Stomach (tissue), 9 donors: Measurements from ENCODE around the gene RNASEH2A. TPM values are rescaled to one million over a fixed set of nuclear protein-coding genes. Genes with fewer than 3 reads are reported as not detected.

Experiments used
- DNase-seq, 2 donors: peaks; one replicate each; pipeline versions ENCODE4 v3.0.0 to v3.0.0-alpha.2; 2013 to 2019
- H3K27ac ChIP-seq, 5 donors: fragments of 200-600 bp in 4 of 5; sonication (generic) in 4 of 5; one replicate each; pipeline ENCODE4 v1.5.1; 2013 to 2019; ENCODE audit warnings: mild to moderate bottlenecking in 1 of 5, moderate library complexity in 1 of 5
- H3K27me3 ChIP-seq, 3 donors: fragments of 200-600 bp; sonication (generic); one replicate each; pipeline ENCODE4 v1.5.1; 2017 to 2019; ENCODE audit warnings: mixed run types in 1 of 3
- H3K36me3 ChIP-seq, 4 donors: fragments of 200-600 bp; sonication (generic); 1 replicate in 3 of 4; 2 replicates in 1 of 4; pipeline ENCODE4 v1.5.1; 2016 to 2019
- H3K4me1 ChIP-seq, 4 donors: fragments of 200-600 bp; sonication (generic); one replicate each; pipeline ENCODE4 v1.5.1; 2016 to 2019
- H3K4me3 ChIP-seq, 4 donors: fragments of 200-600 bp; sonication (generic) in 3 of 4; one replicate each; pipeline ENCODE4 v1.5.1; 2016 to 2019; ENCODE audit warnings: mild to moderate bottlenecking in 1 of 4
- H3K9me3 ChIP-seq, 4 donors: fragments of 200-600 bp; sonication (generic); one replicate each; pipeline ENCODE4 v1.5.1; 2016 to 2019
- EP300 ChIP-seq: sonication (generic); formaldehyde crosslinking; IDR thresholded peaks from one replicate; pipeline ENCODE4 v1.6.1; 2017; ENCODE audit warnings: antibody characterized with exemption
- POLR2A ChIP-seq, 4 donors: fragments of 450-650 bp; IDR thresholded peaks; one replicate each; pipeline ENCODE4 v1.6.1; 2016; ENCODE audit warnings: antibody characterized with exemption in 4 of 4, control low read depth in 2 of 4, mild to moderate bottlenecking in 1 of 4, moderate library complexity in 1 of 4
- POLR2AphosphoS5 ChIP-seq, 3 donors: sonication (generic); formaldehyde crosslinking; IDR thresholded peaks; one replicate each; pipeline ENCODE4 v1.6.1; 2016; ENCODE audit warnings: antibody characterized with exemption in 3 of 3
- WGBS, 5 donors: extraction: QIAGEN DNeasy Blood & Tissue Kit in 3 of 5; methylation state at CpG; one replicate each; pipeline versions ENCODE4 v1.1.5 to v1.1.7; 2013 to 2018; 5-methylcytosine and 5-hydroxymethylcytosine counted together
- intact Hi-C: fragments of 100-400 bp; cut with DNase I; formaldehyde crosslinking; loops from one replicate; pipeline ENCODE4 v1.15.1; 2023; ENCODE audit warnings: low total_unique reads
- polyA plus RNA-seq, 3 donors: library from polyadenylated mRNA; stranded (reverse); fragments of 200-250 nt; gene quantifications; one replicate each; pipeline ENCODE4 v1.2.3, GENCODE V29; 2013
- total RNA-seq, 5 donors: library from RNA; depleted of rRNA; stranded (reverse); fragments of >200 nt; gene quantifications; one replicate each; pipeline versions ENCODE4 v1.1.0 to v1.2.3, GENCODE V29; 2014 to 2016
- TF ChIP-seq, protein P1 (sequence below), 7 experiments: fragments of 450-650 bp in 4 of 7; fragments of 200-600 bp in 3 of 7; sonication (generic) in 3 of 7; IDR thresholded peaks; one replicate each; pipeline ENCODE4 v1.5.1; 2016 to 2019; ENCODE audit warnings: antibody characterized with exemption in 7 of 7, control low read depth in 2 of 7, mild to moderate bottlenecking in 1 of 7
- donor health status: healthy with polysubstance abuse.
- donor health status: Bipolar disorder and iron deficiency.
- donor health status: healthy.

Gene RNASEH2A
- total and polyA plus RNA-seq, 8 donors = 0.45 to 36.2 (median 6.3) TPM

DNA sequence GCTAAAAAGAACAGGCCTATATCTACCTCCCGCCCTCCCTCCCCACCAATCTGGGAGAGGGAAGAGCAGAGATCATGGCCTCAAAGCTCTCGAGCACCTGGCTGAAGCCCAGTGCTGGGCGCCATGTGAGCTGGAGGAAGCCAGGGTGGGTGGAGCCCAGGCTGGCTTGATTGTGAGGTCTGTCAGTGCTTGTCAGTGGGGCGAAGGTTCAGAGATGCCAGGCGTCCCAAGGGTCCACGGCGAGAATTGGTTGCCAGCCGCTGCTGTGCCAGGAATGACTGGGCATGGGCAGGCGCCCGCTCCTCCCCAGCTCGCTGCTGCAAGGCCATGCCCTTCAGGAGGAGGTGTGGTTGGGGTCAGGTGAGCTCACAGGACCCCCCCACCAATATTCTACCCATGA is 43.3 kb upstream of the RNASEH2A start:
- WGBS, 5 donors = 91 to 95% (median 92%) methylated on average over 11 of the region's 11 CpGs
- Histone ChIP-seq H3K27me3 (no peaks in the 10 kb centered on the region), H3K36me3 (peaks cover 14 to 52% (median 37%) of the 10 kb centered on the region in 4 donors), H3K4me1 (peaks cover under 1 to 13% (median 12%) of the 10 kb centered on the region in 4 donors), H3K4me3 (no peak overlapping the region), H3K9me3 (no peaks in the 10 kb centered on the region), H3K27ac (no peak overlapping the region)
- intact Hi-C loops = loop anchor here (5.0 kb wide), 1 partner anchor 84 kb away; no protein-coding TSS in a partner anchor
- DNase-seq = no peak
- TF ChIP-seq EP300 = no peak
- no peak for TF ChIP-seq POLR2AphosphoS5 (IDR thresholded peaks at IDR 0.05)
- TF ChIP-seq, protein P1, sequence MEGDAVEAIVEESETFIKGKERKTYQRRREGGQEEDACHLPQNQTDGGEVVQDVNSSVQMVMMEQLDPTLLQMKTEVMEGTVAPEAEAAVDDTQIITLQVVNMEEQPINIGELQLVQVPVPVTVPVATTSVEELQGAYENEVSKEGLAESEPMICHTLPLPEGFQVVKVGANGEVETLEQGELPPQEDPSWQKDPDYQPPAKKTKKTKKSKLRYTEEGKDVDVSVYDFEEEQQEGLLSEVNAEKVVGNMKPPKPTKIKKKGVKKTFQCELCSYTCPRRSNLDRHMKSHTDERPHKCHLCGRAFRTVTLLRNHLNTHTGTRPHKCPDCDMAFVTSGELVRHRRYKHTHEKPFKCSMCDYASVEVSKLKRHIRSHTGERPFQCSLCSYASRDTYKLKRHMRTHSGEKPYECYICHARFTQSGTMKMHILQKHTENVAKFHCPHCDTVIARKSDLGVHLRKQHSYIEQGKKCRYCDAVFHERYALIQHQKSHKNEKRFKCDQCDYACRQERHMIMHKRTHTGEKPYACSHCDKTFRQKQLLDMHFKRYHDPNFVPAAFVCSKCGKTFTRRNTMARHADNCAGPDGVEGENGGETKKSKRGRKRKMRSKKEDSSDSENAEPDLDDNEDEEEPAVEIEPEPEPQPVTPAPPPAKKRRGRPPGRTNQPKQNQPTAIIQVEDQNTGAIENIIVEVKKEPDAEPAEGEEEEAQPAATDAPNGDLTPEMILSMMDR (IDR thresholded peaks at IDR 0.05) = no peak
- TF ChIP-seq POLR2A (IDR thresholded peaks at IDR 0.05) = no peak

GRCh38 chr19:12764698-12765097 is 41.7 kb upstream of the RNASEH2A start:
- 95 to 98% (median 97%) methylated on average over 9 to 16 of the region's 16 CpGs for WGBS, 5 donors
- no peak overlapping the region for H3K4me3 ChIP-seq
- no peak for DNase-seq
- H3K27ac ChIP-seq = no peak overlapping the region
- no peak for TF ChIP-seq POLR2AphosphoS5 (IDR thresholded peaks at IDR 0.05)
- no peak for TF ChIP-seq EP300
- no peak for TF ChIP-seq POLR2A (IDR thresholded peaks at IDR 0.05)
- TF ChIP-seq, protein P1 (IDR thresholded peaks at IDR 0.05) = no peak
- no peaks in the 10 kb centered on the region for H3K9me3 ChIP-seq
- intact Hi-C loops = loop anchor here (5.0 kb wide), 2 partner anchors 38 to 83 kb away; partner anchors contain the start of genes PRDX2 and THSD8
- no peaks in the 10 kb centered on the region for H3K27me3 ChIP-seq
- peaks cover 0 to 13% (median 12%) of the 10 kb centered on the region in 4 donors for H3K4me1 ChIP-seq
- peaks cover 14 to 59% (median 43%) of the 10 kb centered on the region in 4 donors for H3K36me3 ChIP-seq

- peak overlapping the region in 4 of 5 donors; percentile 44 to 78 (median 66) for H3K27ac ChIP-seq
These were observed 40.3 kb upstream of the RNASEH2A start for GRCh38 chr19:12766051-12766521.

GRCh38 chr19:12767150-12767549 is 39.2 kb upstream of the RNASEH2A start:
- Histone ChIP-seq H3K4me1 (peaks cover 0 to 18% (median 17%) of the 10 kb centered on the region in 4 donors), H3K4me3 (no peak overlapping the region), H3K27ac (no peak overlapping the region), H3K9me3 (no peaks in the 10 kb centered on the region), H3K27me3 (no peaks in the 10 kb centered on the region), H3K36me3 (peaks cover 14 to 73% (median 57%) of the 10 kb centered on the region in 4 donors)
- no peak for TF ChIP-seq EP300
- TF ChIP-seq POLR2AphosphoS5 (IDR thresholded peaks at IDR 0.05) = no peak
- no peak for TF ChIP-seq POLR2A (IDR thresholded peaks at IDR 0.05)
- TF ChIP-seq, protein P1 (IDR thresholded peaks at IDR 0.05) = no peak
- intact Hi-C loops = loop anchor here (5.0 kb wide), 1 partner anchor 35 kb away; the partner anchor contains the start of genes PRDX2 and THSD8
- WGBS, 5 donors = 86 to 95% (median 92%) methylated on average over 10 to 11 of the region's 11 CpGs
- DNase-seq = no peak

More at GRCh38 chr19:12766051-12766521, 40.3 kb upstream of the RNASEH2A start:
- Histone ChIP-seq H3K4me3 (peak overlapping the region; percentile 30 to 53 (median 42)), H3K27me3 (no peaks in the 10 kb centered on the region), H3K9me3 (no peaks in the 10 kb centered on the region), H3K4me1 (peaks cover 0 to 18% (median 15%) of the 10 kb centered on the region in 4 donors), H3K36me3 (peaks cover 14 to 73% (median 56%) of the 10 kb centered on the region in 4 donors)
- DNase-seq = peak; percentile 93 to 95
- intact Hi-C loops = loop anchor here (5.0 kb wide), 1 partner anchor 36 kb away; the partner anchor contains the start of genes PRDX2 and THSD8
- WGBS, 5 donors = 6 to 81% (median 40%) methylated on average over 10 to 30 of the region's 30 CpGs
- peak in 2 of 3 donors; percentile 16 to 58 for TF ChIP-seq POLR2AphosphoS5 (IDR thresholded peaks at IDR 0.05)
- TF ChIP-seq, protein P1 (IDR thresholded peaks at IDR 0.05) = peak in 6 of 7 experiments; percentile 32 to 94 (median 80)
- no peak for TF ChIP-seq POLR2A (IDR thresholded peaks at IDR 0.05)
- TF ChIP-seq EP300 = no peak
